Panc1 (cell line): ENCODE data around the gene PHPT1. TPM values are rescaled to one million over a fixed set of nuclear protein-coding genes. Genes with fewer than 3 reads are reported as not detected.

Source experiments
- ATAC-seq: fragments of 200-7000 bp; cut with Tn5 transposase; 2 replicates; pipeline ENCODE4 v1.9.1; 2020; ENCODE audit warnings: mild to moderate bottlenecking, moderate library complexity
- BruUV-seq: library from RNA; stranded (reverse); fragments of 400-500 nt; replicated peaks from 2 replicates; lab custom pipeline; 2021; lab: Mats Ljungman, UMichigan
- CTCF ChIA-PET: fragments of 300-600 bp; sonication (Branson Sonifier 250); formaldehyde crosslinking; loops from one replicate; lab custom pipeline; 2022; ENCODE audit warnings: antibody characterized with exemption; lab: Charles Lee
- POLR2A ChIA-PET: fragments of 300-600 bp; sonication (Branson Sonifier 250); formaldehyde crosslinking; loops from one replicate; lab custom pipeline; 2022; ENCODE audit warnings: antibody characterized with exemption; lab: Charles Lee
- DNase-seq: peaks from one replicate; pipeline ENCODE4 v3.0.0-alpha.2; 2010; ENCODE audit warnings: low read depth, low spot score
- H3K27ac ChIP-seq: 2 replicates; pipeline ENCODE4 v1.5.1; 2011; ENCODE audit warnings: mild to moderate bottlenecking, low read length, inconsistent platforms
- H3K27me3 ChIP-seq: fragments of 200-500 bp; sonication (Bioruptor generic); 2 replicates; pipeline ENCODE4 v1.6.0; 2014; ENCODE audit warnings: low read length, inconsistent platforms; ENCODE audit not compliant: control insufficient read depth, insufficient read depth
- H3K36me3 ChIP-seq: fragments of 200-500 bp; sonication (Bioruptor generic); 2 replicates; pipeline ENCODE4 v1.5.1; 2014; ENCODE audit warnings: inconsistent platforms, mild to moderate bottlenecking, low read length, moderate library complexity; ENCODE audit not compliant: control insufficient read depth, insufficient read depth
- H3K4me1 ChIP-seq: 2 replicates; pipeline ENCODE4 v1.5.1; 2011; ENCODE audit warnings: inconsistent platforms, mild to moderate bottlenecking, low read length, moderate library complexity; ENCODE audit not compliant: control insufficient read depth, insufficient read depth
- H3K4me3 ChIP-seq, 2 experiments: 2 replicates each; pipeline ENCODE4 v1.5.1; 2011 to 2012; ENCODE audit warnings: low read depth in 2 of 2, low read length in 2 of 2, mild to moderate bottlenecking in 2 of 2, inconsistent platforms in 1 of 2, moderate library complexity in 1 of 2
- H3K9me3 ChIP-seq: fragments of 200-500 bp; sonication (Bioruptor generic); 2 replicates; pipeline ENCODE4 v1.5.1; 2014; ENCODE audit warnings: low read depth, mild to moderate bottlenecking, inconsistent platforms, low read length, moderate library complexity; ENCODE audit not compliant: control insufficient read depth, insufficient read depth
- POLR2AphosphoS5 ChIP-seq: IDR thresholded peaks from 2 replicates; pipeline ENCODE4 v1.6.1; 2012; ENCODE audit warnings: mild to moderate bottlenecking, low read depth, low read length, moderate library complexity
- SIN3A ChIP-seq: IDR thresholded peaks from 2 replicates; pipeline ENCODE4 v1.6.1; 2012; ENCODE audit warnings: low read depth, mild to moderate bottlenecking, low read length, moderate library complexity, borderline replicate concordance; ENCODE audit not compliant: insufficient read depth
- TCF7L2 ChIP-seq: IDR thresholded peaks from 2 replicates; pipeline ENCODE4 v1.6.1; 2011; ENCODE audit warnings: mild to moderate bottlenecking, low read depth, low read length, inconsistent platforms
- in situ Hi-C: cut with HindIII; loops from 2 replicates; pipeline ENCODE4 v1.10.0; 2016; ENCODE audit warnings: low sequenced_read_pairs, low pct_unique_long_range_greater_than_20kb
- intact Hi-C: fragments of 100-400 bp; cut with micrococcal nuclease; formaldehyde crosslinking; loops from one replicate; pipeline ENCODE4 v1.10.0; 2022; ENCODE audit not compliant: unreplicated experiment
- total RNA-seq: library from RNA; stranded (reverse); gene quantifications from one replicate; pipeline ENCODE4 v1.2.1, GENCODE V29; 2021; ENCODE audit not compliant: unreplicated experiment
- TF ChIP-seq, protein P1 (sequence below): fragments of 450-650 bp; IDR thresholded peaks from 2 replicates; pipeline ENCODE4 v1.5.1; 2017; ENCODE audit warnings: mild to moderate bottlenecking
- TF ChIP-seq, protein P2 (sequence below), 2 experiments: IDR thresholded peaks; 2 replicates each; pipeline ENCODE4 v1.6.1; 2011 to 2012; ENCODE audit warnings: low read depth in 2 of 2, control low read depth in 1 of 2, low read length in 1 of 2, mild to moderate bottlenecking in 1 of 2, moderate library complexity in 1 of 2; ENCODE audit not compliant: insufficient read depth in 1 of 2

Gene PHPT1
- total RNA-seq, 1 experiment from 2014 or later = 204 TPM

DNA sequence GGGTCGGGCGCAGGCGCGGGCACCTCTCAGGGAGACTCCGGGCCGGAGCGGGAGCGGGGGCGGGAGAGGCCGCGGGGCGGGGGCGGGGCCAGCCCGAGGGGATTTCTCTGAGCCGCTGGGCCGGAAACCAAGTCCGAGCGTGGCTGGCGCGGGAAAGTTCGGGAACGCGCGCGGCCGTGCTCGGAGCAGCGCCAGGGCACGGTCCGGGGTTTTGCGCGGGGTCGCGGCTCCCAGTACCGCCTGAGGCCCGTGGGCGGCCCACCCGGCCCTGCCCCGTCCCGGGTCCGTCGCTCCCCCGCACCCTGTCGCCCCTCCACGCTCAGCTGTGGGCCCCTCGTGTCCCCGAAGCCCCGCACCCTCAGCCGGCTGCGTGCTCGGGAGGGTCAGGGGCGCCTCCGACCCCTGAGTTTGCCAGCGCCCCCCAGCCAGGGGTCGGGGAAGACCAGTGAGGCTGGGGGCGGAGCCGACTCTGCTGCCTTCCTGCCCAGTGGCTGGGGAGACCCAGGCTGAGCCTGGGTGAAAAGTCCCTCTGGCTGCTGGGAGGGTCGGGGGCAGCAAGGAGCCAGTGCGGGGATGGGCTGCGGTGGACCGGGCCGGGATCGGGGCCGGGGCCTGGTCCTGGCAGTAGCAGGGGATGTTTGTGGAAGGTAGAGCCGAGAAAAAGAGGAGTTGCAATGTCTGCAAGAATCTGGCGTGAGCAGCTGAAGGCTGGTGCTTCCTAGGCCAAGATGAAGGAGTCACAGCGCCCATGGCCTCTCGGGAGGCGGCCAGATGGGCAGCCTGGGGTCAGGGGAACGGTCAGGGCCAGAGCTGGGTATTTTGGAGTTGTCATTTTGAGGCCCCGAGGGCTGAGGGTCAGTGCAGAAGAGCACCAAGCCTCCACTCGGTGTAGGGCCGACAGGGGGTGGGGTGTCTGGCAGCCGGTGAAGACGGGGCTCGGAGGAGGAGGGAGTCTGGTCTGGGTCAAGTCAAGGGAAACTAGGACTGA lies 37.7 kb downstream of the PHPT1 start:
- Histone ChIP-seq H3K36me3 (no peaks in the 10 kb centered on the region; the same call in 1 of the 2 replicates), H3K9me3 (no peaks in the 10 kb centered on the region), H3K27me3 (no peaks in the 10 kb centered on the region), H3K4me1 (peaks cover 23% of the 10 kb centered on the region), H3K27ac (peak overlapping the region; percentile 86), H3K4me3 (peak overlapping the region; percentile 73 to 80)
- POLR2A ChIA-PET = interaction anchor here (0.7 kb wide), 1 partner anchor 59 kb away, joined by 3 read pairs; no protein-coding TSS in a partner anchor
- intact Hi-C loops = no loop called here
- no TSS peak for BruUV-seq
- ATAC-seq (no peak; the same call in 1 of the 2 replicates), DNase-seq (no peak)
- TF ChIP-seq, protein P1, sequence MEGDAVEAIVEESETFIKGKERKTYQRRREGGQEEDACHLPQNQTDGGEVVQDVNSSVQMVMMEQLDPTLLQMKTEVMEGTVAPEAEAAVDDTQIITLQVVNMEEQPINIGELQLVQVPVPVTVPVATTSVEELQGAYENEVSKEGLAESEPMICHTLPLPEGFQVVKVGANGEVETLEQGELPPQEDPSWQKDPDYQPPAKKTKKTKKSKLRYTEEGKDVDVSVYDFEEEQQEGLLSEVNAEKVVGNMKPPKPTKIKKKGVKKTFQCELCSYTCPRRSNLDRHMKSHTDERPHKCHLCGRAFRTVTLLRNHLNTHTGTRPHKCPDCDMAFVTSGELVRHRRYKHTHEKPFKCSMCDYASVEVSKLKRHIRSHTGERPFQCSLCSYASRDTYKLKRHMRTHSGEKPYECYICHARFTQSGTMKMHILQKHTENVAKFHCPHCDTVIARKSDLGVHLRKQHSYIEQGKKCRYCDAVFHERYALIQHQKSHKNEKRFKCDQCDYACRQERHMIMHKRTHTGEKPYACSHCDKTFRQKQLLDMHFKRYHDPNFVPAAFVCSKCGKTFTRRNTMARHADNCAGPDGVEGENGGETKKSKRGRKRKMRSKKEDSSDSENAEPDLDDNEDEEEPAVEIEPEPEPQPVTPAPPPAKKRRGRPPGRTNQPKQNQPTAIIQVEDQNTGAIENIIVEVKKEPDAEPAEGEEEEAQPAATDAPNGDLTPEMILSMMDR = no peak
- 0 out of 2 replicates have a peak, but pooled peaks have one; percentile 26 for TF ChIP-seq SIN3A
- CTCF ChIA-PET = no interaction called here
- in situ Hi-C loops = no loop called here

DNA sequence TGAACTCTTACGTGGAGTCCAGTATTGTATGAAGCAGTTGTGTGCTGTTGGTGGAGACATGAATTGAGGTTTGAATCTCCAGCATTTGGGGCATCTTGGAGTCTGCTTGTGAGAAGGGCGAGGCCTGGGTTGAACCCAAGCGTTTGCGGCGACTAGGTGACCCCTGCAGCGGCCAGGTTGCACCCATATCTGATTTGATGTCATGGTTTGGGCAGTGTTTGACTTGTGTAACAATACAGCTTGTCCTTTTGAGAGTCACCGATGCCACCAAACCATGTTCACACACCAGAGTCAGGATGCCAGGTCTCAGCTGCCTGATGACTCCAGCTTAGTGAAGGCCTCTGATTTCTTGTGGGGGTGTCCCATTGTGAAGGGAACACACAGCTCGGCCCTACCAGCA lies 39.2 kb downstream of the PHPT1 start:
- intact Hi-C loops = no loop called here

More for the DNA sequence above, 39.2 kb downstream of the PHPT1 start:
- H3K9me3 ChIP-seq = no peaks in the 10 kb centered on the region
- DNase-seq (no peak), ATAC-seq (no peak)
- H3K27me3 ChIP-seq = no peaks in the 10 kb centered on the region
- BruUV-seq = no TSS peak
- H3K27ac ChIP-seq = peak overlapping the region; percentile 86; the same call in 1 of the 2 replicates
- in situ Hi-C loops = no loop called here
- no peaks in the 10 kb centered on the region; the same call in 1 of the 2 replicates for H3K36me3 ChIP-seq
- H3K4me1 ChIP-seq = peaks cover 10% of the 10 kb centered on the region
- CTCF ChIA-PET = no interaction called here
- H3K4me3 ChIP-seq = no peak overlapping the region
- TF ChIP-seq SIN3A (no peak), TCF7L2 (no peak), POLR2AphosphoS5 (no peak)
- TF ChIP-seq, protein P1 = no peak
- TF ChIP-seq, protein P2, sequence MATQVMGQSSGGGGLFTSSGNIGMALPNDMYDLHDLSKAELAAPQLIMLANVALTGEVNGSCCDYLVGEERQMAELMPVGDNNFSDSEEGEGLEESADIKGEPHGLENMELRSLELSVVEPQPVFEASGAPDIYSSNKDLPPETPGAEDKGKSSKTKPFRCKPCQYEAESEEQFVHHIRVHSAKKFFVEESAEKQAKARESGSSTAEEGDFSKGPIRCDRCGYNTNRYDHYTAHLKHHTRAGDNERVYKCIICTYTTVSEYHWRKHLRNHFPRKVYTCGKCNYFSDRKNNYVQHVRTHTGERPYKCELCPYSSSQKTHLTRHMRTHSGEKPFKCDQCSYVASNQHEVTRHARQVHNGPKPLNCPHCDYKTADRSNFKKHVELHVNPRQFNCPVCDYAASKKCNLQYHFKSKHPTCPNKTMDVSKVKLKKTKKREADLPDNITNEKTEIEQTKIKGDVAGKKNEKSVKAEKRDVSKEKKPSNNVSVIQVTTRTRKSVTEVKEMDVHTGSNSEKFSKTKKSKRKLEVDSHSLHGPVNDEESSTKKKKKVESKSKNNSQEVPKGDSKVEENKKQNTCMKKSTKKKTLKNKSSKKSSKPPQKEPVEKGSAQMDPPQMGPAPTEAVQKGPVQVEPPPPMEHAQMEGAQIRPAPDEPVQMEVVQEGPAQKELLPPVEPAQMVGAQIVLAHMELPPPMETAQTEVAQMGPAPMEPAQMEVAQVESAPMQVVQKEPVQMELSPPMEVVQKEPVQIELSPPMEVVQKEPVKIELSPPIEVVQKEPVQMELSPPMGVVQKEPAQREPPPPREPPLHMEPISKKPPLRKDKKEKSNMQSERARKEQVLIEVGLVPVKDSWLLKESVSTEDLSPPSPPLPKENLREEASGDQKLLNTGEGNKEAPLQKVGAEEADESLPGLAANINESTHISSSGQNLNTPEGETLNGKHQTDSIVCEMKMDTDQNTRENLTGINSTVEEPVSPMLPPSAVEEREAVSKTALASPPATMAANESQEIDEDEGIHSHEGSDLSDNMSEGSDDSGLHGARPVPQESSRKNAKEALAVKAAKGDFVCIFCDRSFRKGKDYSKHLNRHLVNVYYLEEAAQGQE (IDR thresholded peaks at IDR 0.05; ENCODE audit: insufficient read depth in 1 of 2, low read depth in 2 of 2, low read length in 1 of 2) = no peak
- POLR2A ChIA-PET = no interaction called here
